AG04449 (cell line): ENCODE results near the gene ROBO1.

ENCODE experiments used
- CTCF ChIA-PET: fragments of 350-600 bp; formaldehyde crosslinking; extraction: SDS; loops from one replicate; lab custom pipeline; 2021; ENCODE audit warnings: antibody characterized with exemption; lab: Yijun Ruan, JAX
- POLR2A ChIA-PET: fragments of 400-600, 350-600 bp; formaldehyde crosslinking; extraction: SDS; loops from one replicate; lab custom pipeline; 2020; ENCODE audit warnings: antibody characterized with exemption, inconsistent platforms; lab: Yijun Ruan, JAX
- DNase-seq: peaks from one replicate; pipeline ENCODE4 v3.0.0-alpha.2; 2010; ENCODE audit warnings: low read depth, low spot score
- H3K4me3 ChIP-seq: 2 replicates; pipeline ENCODE4 v1.5.1; 2011; ENCODE audit warnings: low read depth, mild to moderate bottlenecking, control low read depth, low read length
- CTCF ChIP-seq: IDR thresholded peaks from one replicate; pipeline ENCODE4 v1.5.1; 2011; ENCODE audit warnings: mild to moderate bottlenecking, moderate library complexity, low read length, control low read depth, inconsistent platforms; ENCODE audit not compliant: insufficient read depth; ENCODE audit errors: missing control alignments

Gene ROBO1

GRCh38 chr3:78781351-78781750 is 986.4 kb downstream of the ROBO1 start:
- ChIA-PET CTCF (interaction anchor here (0.8 kb wide), 1 partner anchor 8 kb away, joined by 3 read pairs; no protein-coding TSS in a partner anchor), POLR2A (no interaction called here)
- no peak for DNase-seq
- TF ChIP-seq CTCF, result no peak
- H3K4me3 ChIP-seq, result no peak overlapping the region

GRCh38 chr3:78765671-78766485 is 1001.9 kb downstream of the ROBO1 start:
- CTCF ChIA-PET, result no interaction called here
- POLR2A ChIA-PET, result no interaction called here
- DNase-seq, result no peak
- no peak overlapping the region for H3K4me3 ChIP-seq
- no peak for TF ChIP-seq CTCF

- DNase-seq, result no peak
- H3K4me3 ChIP-seq, result no peak overlapping the region
- CTCF ChIA-PET, result no interaction called here
- POLR2A ChIA-PET, result no interaction called here
- no peak for TF ChIP-seq CTCF
Observed at GRCh38 chr3:78764634-78765033, 1003.2 kb downstream of the ROBO1 start.

- ChIA-PET CTCF (no interaction called here), POLR2A (no interaction called here)
- H3K4me3 ChIP-seq, result no peak overlapping the region
- no peak for DNase-seq
- TF ChIP-seq CTCF, result no peak
Observed at GRCh38 chr3:78762121-78762520, 1005.7 kb downstream of the ROBO1 start.

GRCh38 chr3:78761126-78761525 is 1006.7 kb downstream of the ROBO1 start:
- ChIA-PET POLR2A (no interaction called here), CTCF (no interaction called here)
- no peak for DNase-seq
- no peak for TF ChIP-seq CTCF
- H3K4me3 ChIP-seq, result no peak overlapping the region

GRCh38 chr3:78757731-78758130 is 1010.1 kb downstream of the ROBO1 start:
- no peak overlapping the region for H3K4me3 ChIP-seq
- TF ChIP-seq CTCF, result no peak
- POLR2A ChIA-PET, result no interaction called here
- DNase-seq, result no peak
- CTCF ChIA-PET, result interaction anchor here (0.9 kb wide), 1 partner anchor 40 kb away, joined by 3 read pairs; no protein-coding TSS in a partner anchor
